Measurements from ENCODE around the gene ZNF396. TPM values are rescaled to one million over a fixed set of nuclear protein-coding genes. Genes with fewer than 3 reads are reported as not detected.

Gene ZNF396
- total and polyA plus RNA-seq, 2 experiments from 2014 or later = 2.8 to 3.8 TPM

- Histone ChIP-seq H3K27ac (no peak overlapping the region), H3K4me1 (ENCODE audit: low read depth) (peaks cover 16% of the 10 kb centered on the region), H3K36me3 (no peaks in the 10 kb centered on the region), H3K27me3 (no peaks in the 10 kb centered on the region), H3K9me3 (ENCODE audit: low read depth) (no peaks in the 10 kb centered on the region), H3K4me3 (no peak overlapping the region)
- no peak for DNase-seq (ENCODE audit: low read depth in 1 of 2, low spot score in 1 of 2)
- no peak for TF ChIP-seq CTCF (IDR thresholded peaks at IDR 0.05; ENCODE audit: low read depth, low read length)
Observed at GRCh38 chr18:35348001-35348400, 29.1 kb downstream of the ZNF396 start.

GRCh38 chr18:35345950-35346349 lies 31.2 kb downstream of the ZNF396 start:
- no peaks in the 10 kb centered on the region for H3K9me3 ChIP-seq (ENCODE audit: low read depth)
- no peaks in the 10 kb centered on the region for H3K27me3 ChIP-seq
- TF ChIP-seq CTCF (IDR thresholded peaks at IDR 0.05; ENCODE audit: low read depth, low read length) = no peak
- no peak overlapping the region for H3K4me3 ChIP-seq
- H3K4me1 ChIP-seq (ENCODE audit: low read depth) = peaks cover 22% of the 10 kb centered on the region
- H3K36me3 ChIP-seq = no peaks in the 10 kb centered on the region
- peak overlapping the region; percentile 100 for H3K27ac ChIP-seq
- DNase-seq (ENCODE audit: low read depth in 1 of 2, low spot score in 1 of 2) = no peak

GRCh38 chr18:35345460-35345921 lies 31.6 kb downstream of the ZNF396 start:
- peak; percentile 44 to 70 for DNase-seq (ENCODE audit: low read depth in 1 of 2, low spot score in 1 of 2)
- H3K27me3 ChIP-seq = no peaks in the 10 kb centered on the region
- TF ChIP-seq CTCF (IDR thresholded peaks at IDR 0.05; ENCODE audit: low read depth, low read length) = no peak
- H3K27ac ChIP-seq = peak overlapping the region; percentile 100
- H3K9me3 ChIP-seq (ENCODE audit: low read depth) = no peaks in the 10 kb centered on the region
- peaks cover under 1% of the 10 kb centered on the region for H3K36me3 ChIP-seq
- no peak overlapping the region for H3K4me3 ChIP-seq
- peaks cover 22% of the 10 kb centered on the region for H3K4me1 ChIP-seq (ENCODE audit: low read depth)

GRCh38 chr18:35344736-35345459 lies 32.2 kb downstream of the ZNF396 start:
- Histone ChIP-seq H3K27ac (peak overlapping the region; percentile 100), H3K4me3 (peak overlapping the region; percentile 96), H3K27me3 (no peaks in the 10 kb centered on the region), H3K36me3 (peaks cover 6% of the 10 kb centered on the region), H3K9me3 (ENCODE audit: low read depth) (no peaks in the 10 kb centered on the region), H3K4me1 (ENCODE audit: low read depth) (peaks cover 22% of the 10 kb centered on the region)
- DNase-seq (ENCODE audit: low read depth in 1 of 2, low spot score in 1 of 2) = no peak
- TF ChIP-seq CTCF (IDR thresholded peaks at IDR 0.05; ENCODE audit: low read depth, low read length) = no peak

GRCh38 chr18:35343936-35344735 lies 33.0 kb downstream of the ZNF396 start, which contains the start of gene ZNF24:
ZNF24 (minus strand) TSS chr18:35344420; CDS start chr18:35340650, 3,770 bp downstream.
- H3K36me3 ChIP-seq = peaks cover 14% of the 10 kb centered on the region
- no peak for TF ChIP-seq CTCF (IDR thresholded peaks at IDR 0.05; ENCODE audit: low read depth, low read length)
- no peaks in the 10 kb centered on the region for H3K9me3 ChIP-seq (ENCODE audit: low read depth)
- peak; percentile 97 to 98 for DNase-seq (ENCODE audit: low read depth in 1 of 2, low spot score in 1 of 2)
- no peaks in the 10 kb centered on the region for H3K27me3 ChIP-seq
- peak within 1 kb of the TSS; percentile 96 for H3K4me3 ChIP-seq
- H3K4me1 ChIP-seq (ENCODE audit: low read depth) = peaks cover 22% of the 10 kb centered on the region
- peak within 1 kb of the TSS; percentile 100 for H3K27ac ChIP-seq
